ENCODE results near the gene CTNNA3. TPM values are rescaled to one million over a fixed set of nuclear protein-coding genes. Genes with fewer than 3 reads are reported as not detected.

CTNNA3 gene
- total RNA-seq, 1 experiment from 2014 or later: not detected

GRCh38 chr10:67046507-67046906 lies 649.5 kb downstream of the CTNNA3 start:
- Mint-ChIP-seq H3K9me3 (ENCODE audit: low read depth, unreplicated experiment) (no peaks in the 10 kb centered on the region), H3K27ac (ENCODE audit: unreplicated experiment) (no peak overlapping the region), H3K36me3 (ENCODE audit: insufficient read depth, unreplicated experiment) (no peaks in the 10 kb centered on the region), H3K4me1 (ENCODE audit: low read depth, unreplicated experiment) (no peaks in the 10 kb centered on the region), H3K4me3 (ENCODE audit: low read depth, unreplicated experiment) (no peak overlapping the region), H3K27me3 (ENCODE audit: unreplicated experiment) (no peaks in the 10 kb centered on the region)
- no TSS peak for BruUV-seq (replicated peaks)
- CTCF ChIA-PET: interaction anchor here (0.5 kb wide), 1 partner anchor 773 kb away, joined by 7 read pairs; no protein-coding TSS in a partner anchor
- no peak for DNase-seq
- intact Hi-C loops (cut with micrococcal nuclease; ENCODE audit: unreplicated experiment): no loop called here
- no peak for TF ChIP-seq CTCF (IDR thresholded peaks at IDR 0.05; ENCODE audit: unreplicated experiment)

GRCh38 chr10:67045404-67045803 lies 650.6 kb downstream of the CTNNA3 start:
- TF ChIP-seq CTCF (IDR thresholded peaks at IDR 0.05; ENCODE audit: unreplicated experiment): no peak
- CTCF ChIA-PET: no interaction called here
- H3K4me1 Mint-ChIP-seq (ENCODE audit: low read depth, unreplicated experiment): no peaks in the 10 kb centered on the region
- BruUV-seq (replicated peaks): no TSS peak
- no peaks in the 10 kb centered on the region for H3K27me3 Mint-ChIP-seq (ENCODE audit: unreplicated experiment)
- no peaks in the 10 kb centered on the region for H3K9me3 Mint-ChIP-seq (ENCODE audit: low read depth, unreplicated experiment)
- no peaks in the 10 kb centered on the region for H3K36me3 Mint-ChIP-seq (ENCODE audit: insufficient read depth, unreplicated experiment)
- no peak for DNase-seq
- intact Hi-C loops (cut with micrococcal nuclease; ENCODE audit: unreplicated experiment): no loop called here
- H3K27ac Mint-ChIP-seq (ENCODE audit: unreplicated experiment): no peak overlapping the region
- H3K4me3 Mint-ChIP-seq (ENCODE audit: low read depth, unreplicated experiment): no peak overlapping the region

GRCh38 chr10:67043041-67043440 lies 653.0 kb downstream of the CTNNA3 start:
- BruUV-seq (replicated peaks): no TSS peak
- Mint-ChIP-seq H3K4me1 (ENCODE audit: low read depth, unreplicated experiment) (no peaks in the 10 kb centered on the region), H3K9me3 (ENCODE audit: low read depth, unreplicated experiment) (no peaks in the 10 kb centered on the region), H3K36me3 (ENCODE audit: insufficient read depth, unreplicated experiment) (no peaks in the 10 kb centered on the region), H3K4me3 (ENCODE audit: low read depth, unreplicated experiment) (no peak overlapping the region), H3K27me3 (ENCODE audit: unreplicated experiment) (no peaks in the 10 kb centered on the region), H3K27ac (ENCODE audit: unreplicated experiment) (no peak overlapping the region)
- intact Hi-C loops (cut with micrococcal nuclease; ENCODE audit: unreplicated experiment): no loop called here
- CTCF ChIA-PET: interaction anchor here (0.9 kb wide), 1 partner anchor 10 kb away, joined by 5 read pairs; no protein-coding TSS in a partner anchor
- TF ChIP-seq CTCF (IDR thresholded peaks at IDR 0.05; ENCODE audit: unreplicated experiment): no peak
- no peak for DNase-seq

GRCh38 chr10:67036808-67037207 lies 659.2 kb downstream of the CTNNA3 start:
- CTCF ChIA-PET: no interaction called here
- H3K9me3 Mint-ChIP-seq (ENCODE audit: low read depth, unreplicated experiment): no peaks in the 10 kb centered on the region
- no peaks in the 10 kb centered on the region for H3K4me1 Mint-ChIP-seq (ENCODE audit: low read depth, unreplicated experiment)
- no peaks in the 10 kb centered on the region for H3K27me3 Mint-ChIP-seq (ENCODE audit: unreplicated experiment)
- BruUV-seq (replicated peaks): no TSS peak
- TF ChIP-seq CTCF (IDR thresholded peaks at IDR 0.05; ENCODE audit: unreplicated experiment): no peak
- H3K4me3 Mint-ChIP-seq (ENCODE audit: low read depth, unreplicated experiment): no peak overlapping the region
- no peak for DNase-seq
- H3K36me3 Mint-ChIP-seq (ENCODE audit: insufficient read depth, unreplicated experiment): no peaks in the 10 kb centered on the region
- no peak overlapping the region for H3K27ac Mint-ChIP-seq (ENCODE audit: unreplicated experiment)
- intact Hi-C loops (cut with micrococcal nuclease; ENCODE audit: unreplicated experiment): no loop called here
